ENCODE results near the gene IRF2BPL. TPM values are rescaled to one million over a fixed set of nuclear protein-coding genes. Genes with fewer than 3 reads are reported as not detected.

The IRF2BPL gene
- polyA plus RNA-seq, 12 donors = 13.9 to 338 (median 19.7) TPM

GRCh38 chr14:77058785-77059184, 30.3 kb upstream of the IRF2BPL start:
- no peak for DNase-seq

- DNase-seq = no peak
Measured at GRCh38 chr14:77058117-77058516, 29.6 kb upstream of the IRF2BPL start.

GRCh38 chr14:77055981-77056380, 27.5 kb upstream of the IRF2BPL start:
- DNase-seq = no peak

- DNase-seq = no peak
Measured at GRCh38 chr14:77055306-77055705, 26.8 kb upstream of the IRF2BPL start.

- no peak for DNase-seq
Measured at GRCh38 chr14:77053046-77053841, 24.7 kb upstream of the IRF2BPL start.

GRCh38 chr14:77052281-77053044, 24.0 kb upstream of the IRF2BPL start:
- no peak for DNase-seq

- peak; percentile 45 for DNase-seq
Measured at GRCh38 chr14:77051116-77051515, 22.6 kb upstream of the IRF2BPL start.

GRCh38 chr14:77046721-77047120, 18.2 kb upstream of the IRF2BPL start:
- no peak for DNase-seq

- DNase-seq = no peak
Measured at GRCh38 chr14:77045238-77046162, 17.0 kb upstream of the IRF2BPL start.

- DNase-seq = no peak
Measured at GRCh38 chr14:77044783-77045237, 16.3 kb upstream of the IRF2BPL start.

GRCh38 chr14:77043984-77044485, 15.5 kb upstream of the IRF2BPL start:
- DNase-seq = no peak

- DNase-seq = no peak
Measured at GRCh38 chr14:77043177-77043983, 14.9 kb upstream of the IRF2BPL start.

- no peak for DNase-seq
Measured at GRCh38 chr14:77041881-77042545, 13.5 kb upstream of the IRF2BPL start.

GRCh38 chr14:77040741-77041653, 12.5 kb upstream of the IRF2BPL start:
- DNase-seq = no peak

- DNase-seq = peak; percentile 98
Measured at GRCh38 chr14:77040059-77040740, 11.7 kb upstream of the IRF2BPL start.

- DNase-seq = no peak
Measured at GRCh38 chr14:77039285-77040058, 11.0 kb upstream of the IRF2BPL start.

GRCh38 chr14:77037938-77038568, 9.5 kb upstream of the IRF2BPL start:
- no peak for DNase-seq

Data from muscle of arm (tissue), 12 donors.